Measurements from ENCODE around the gene DGKH. TPM values are rescaled to one million over a fixed set of nuclear protein-coding genes. Genes with fewer than 3 reads are reported as not detected.

The DGKH gene
- total and polyA plus RNA-seq, 9 donors, result 2.1 to 14.1 (median 9.3) TPM

DNA sequence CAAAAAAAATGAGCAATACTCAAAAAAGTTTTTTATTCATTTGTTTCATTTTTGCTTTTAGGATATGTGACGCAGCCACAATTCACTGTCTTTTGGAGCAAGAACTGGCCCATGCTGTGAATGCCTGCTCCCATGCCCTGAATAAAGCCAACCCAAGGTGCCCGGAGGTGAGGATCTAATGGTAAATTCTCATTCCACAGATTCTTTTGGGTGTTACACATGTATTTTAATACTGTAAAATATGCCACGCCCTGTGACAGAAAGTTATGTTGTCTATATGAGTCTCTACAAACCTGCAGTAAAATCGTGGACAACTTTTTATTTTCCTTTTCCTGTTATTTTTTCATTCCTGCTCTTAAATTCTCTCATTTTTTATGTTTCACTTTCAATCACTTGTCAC lies 166.0 kb downstream of the DGKH start:
- TF ChIP-seq, protein P1, sequence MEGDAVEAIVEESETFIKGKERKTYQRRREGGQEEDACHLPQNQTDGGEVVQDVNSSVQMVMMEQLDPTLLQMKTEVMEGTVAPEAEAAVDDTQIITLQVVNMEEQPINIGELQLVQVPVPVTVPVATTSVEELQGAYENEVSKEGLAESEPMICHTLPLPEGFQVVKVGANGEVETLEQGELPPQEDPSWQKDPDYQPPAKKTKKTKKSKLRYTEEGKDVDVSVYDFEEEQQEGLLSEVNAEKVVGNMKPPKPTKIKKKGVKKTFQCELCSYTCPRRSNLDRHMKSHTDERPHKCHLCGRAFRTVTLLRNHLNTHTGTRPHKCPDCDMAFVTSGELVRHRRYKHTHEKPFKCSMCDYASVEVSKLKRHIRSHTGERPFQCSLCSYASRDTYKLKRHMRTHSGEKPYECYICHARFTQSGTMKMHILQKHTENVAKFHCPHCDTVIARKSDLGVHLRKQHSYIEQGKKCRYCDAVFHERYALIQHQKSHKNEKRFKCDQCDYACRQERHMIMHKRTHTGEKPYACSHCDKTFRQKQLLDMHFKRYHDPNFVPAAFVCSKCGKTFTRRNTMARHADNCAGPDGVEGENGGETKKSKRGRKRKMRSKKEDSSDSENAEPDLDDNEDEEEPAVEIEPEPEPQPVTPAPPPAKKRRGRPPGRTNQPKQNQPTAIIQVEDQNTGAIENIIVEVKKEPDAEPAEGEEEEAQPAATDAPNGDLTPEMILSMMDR (IDR thresholded peaks at IDR 0.05), result no peak
- no peak for TF ChIP-seq EP300 (IDR thresholded peaks at IDR 0.05)
- no peak for TF ChIP-seq POLR2A (IDR thresholded peaks at IDR 0.05)
- Histone ChIP-seq H3K9me3 (no peaks in the 10 kb centered on the region), H3K36me3 (no peaks in the 10 kb centered on the region), H3K27ac (no peak overlapping the region), H3K27me3 (no peaks in the 10 kb centered on the region), H3K4me3 (no peak overlapping the region), H3K4me1 (ENCODE audit: insufficient read depth) (no peaks in the 10 kb centered on the region)
- 89 to 95% (median 93%) methylated on average over 4 of the region's 4 CpGs for WGBS, 3 donors
- DNase-seq, result no peak
- intact Hi-C loops (cut with DNase I), result no loop called here

DNA sequence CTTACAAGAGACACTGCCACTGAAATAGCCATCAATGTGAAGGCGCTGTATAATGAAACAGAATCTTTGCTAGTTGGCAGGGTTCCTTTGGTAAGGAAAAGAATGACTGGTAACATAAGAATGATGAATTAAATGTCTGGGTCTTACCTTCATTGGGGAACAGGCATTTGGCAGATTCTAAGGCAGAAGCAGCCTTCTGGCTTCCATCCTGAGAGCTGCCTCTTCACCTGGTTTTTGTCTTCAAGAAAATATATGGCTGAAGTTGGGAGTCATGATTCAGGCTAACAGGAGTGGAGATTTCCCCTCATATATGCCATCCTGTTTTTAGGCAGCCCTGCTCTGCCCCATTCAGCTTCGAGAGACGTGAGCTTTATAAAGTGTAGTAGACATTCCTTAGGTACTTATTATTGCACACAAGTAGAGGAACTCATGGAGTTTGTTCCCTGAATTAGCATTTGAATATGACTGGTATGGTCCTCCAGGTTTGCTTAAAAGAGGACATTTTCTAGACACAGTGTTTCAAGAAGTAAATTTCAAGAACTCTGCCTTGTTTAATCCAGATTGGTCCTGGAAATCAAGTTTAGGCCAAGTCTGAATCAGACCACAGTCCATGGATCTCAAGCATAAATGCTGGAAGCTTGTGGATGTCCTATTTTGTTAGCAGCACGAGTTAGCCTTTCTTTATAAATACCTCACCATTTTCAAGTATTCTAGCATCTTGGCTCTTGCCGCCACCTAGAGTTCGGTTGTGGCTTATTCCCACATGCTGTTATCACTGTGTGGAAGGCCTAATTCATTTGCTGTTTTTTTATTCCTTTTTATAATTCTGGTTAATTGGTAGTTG lies 167.4 kb downstream of the DGKH start:
- no peaks in the 10 kb centered on the region for H3K9me3 ChIP-seq
- TF ChIP-seq EP300 (IDR thresholded peaks at IDR 0.05), result no peak
- TF ChIP-seq POLR2A (IDR thresholded peaks at IDR 0.05), result no peak
- TF ChIP-seq, protein P1 (IDR thresholded peaks at IDR 0.05), result no peak
- intact Hi-C loops (cut with DNase I), result no loop called here
- no peak for DNase-seq
- no peaks in the 10 kb centered on the region for H3K27me3 ChIP-seq
- no peaks in the 10 kb centered on the region for H3K4me1 ChIP-seq (ENCODE audit: insufficient read depth)
- no peaks in the 10 kb centered on the region for H3K36me3 ChIP-seq
- no peak overlapping the region for H3K4me3 ChIP-seq
- no peak overlapping the region for H3K27ac ChIP-seq
- 61 to 65% (median 65%) methylated on average over 6 of the region's 6 CpGs for WGBS, 3 donors

DNA sequence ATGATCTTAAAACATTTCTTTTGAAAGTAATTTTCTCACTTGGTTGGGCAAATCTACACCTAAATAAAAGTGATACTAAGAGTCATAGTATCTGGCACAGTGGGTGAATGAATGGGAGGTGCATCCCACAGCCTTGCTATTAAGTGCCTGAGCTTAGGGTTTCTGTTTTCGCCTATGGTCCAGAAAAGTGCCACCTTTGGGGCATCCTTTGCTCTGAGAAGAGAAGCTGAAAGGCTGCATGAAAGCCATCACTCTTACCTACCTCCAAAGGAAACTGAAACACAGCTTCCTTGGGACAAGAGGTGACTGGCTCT lies 167.9 kb downstream of the DGKH start:
- Histone ChIP-seq H3K27ac (no peak overlapping the region), H3K27me3 (no peaks in the 10 kb centered on the region), H3K4me3 (no peak overlapping the region), H3K4me1 (ENCODE audit: insufficient read depth) (no peaks in the 10 kb centered on the region), H3K36me3 (no peaks in the 10 kb centered on the region), H3K9me3 (no peaks in the 10 kb centered on the region)
- 84 to 93% (median 90%) methylated on average over 1 of the region's 1 CpG for WGBS, 3 donors
- TF ChIP-seq EP300 (IDR thresholded peaks at IDR 0.05) (no peak), POLR2A (IDR thresholded peaks at IDR 0.05) (no peak)
- TF ChIP-seq, protein P1 (IDR thresholded peaks at IDR 0.05), result no peak
- intact Hi-C loops (cut with DNase I), result no loop called here
- no peak for DNase-seq

DNA sequence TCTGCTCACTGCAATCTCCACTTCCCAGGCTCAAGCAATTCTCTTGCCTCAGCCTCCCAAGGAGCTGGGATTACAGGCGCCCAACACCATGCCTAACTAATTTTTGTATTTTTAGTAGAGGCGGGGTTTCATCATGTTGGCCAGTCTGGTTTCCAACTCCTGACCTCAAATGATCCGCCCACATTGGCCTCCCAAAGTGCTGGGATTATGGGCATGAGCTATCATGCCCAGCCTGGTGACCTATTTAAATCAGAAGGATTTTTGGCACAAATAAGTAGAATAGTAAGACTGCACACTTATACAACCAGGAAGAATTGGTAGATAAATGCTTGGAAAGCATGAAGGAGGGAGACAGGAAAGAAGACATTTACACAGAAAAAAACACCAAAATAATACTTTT lies 170.1 kb downstream of the DGKH start:
- DNase-seq, result no peak

DNA sequence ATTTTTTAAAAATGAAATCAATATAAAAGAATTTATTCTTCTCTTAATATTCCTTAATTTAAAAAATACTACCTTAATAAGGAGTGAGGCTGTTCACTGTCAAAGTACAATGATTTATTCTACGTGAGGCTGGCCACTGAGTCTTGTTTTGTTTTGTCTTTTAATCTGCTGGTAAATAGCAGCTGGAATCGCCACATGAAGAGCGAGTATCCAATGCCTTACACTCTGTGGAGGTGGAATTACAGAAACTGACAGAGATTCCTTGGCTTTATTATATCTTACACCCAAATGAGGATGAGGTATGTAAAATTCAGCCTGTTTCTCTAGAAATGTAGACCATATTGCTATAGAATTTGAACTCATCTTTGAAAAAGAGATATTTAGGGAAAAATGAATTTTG lies 170.6 kb downstream of the DGKH start:
- H3K4me1 ChIP-seq (ENCODE audit: insufficient read depth), result no peaks in the 10 kb centered on the region
- DNase-seq, result no peak
- 49 to 73% (median 72%) methylated on average over 3 of the region's 3 CpGs for WGBS, 3 donors
- no peak for TF ChIP-seq EP300 (IDR thresholded peaks at IDR 0.05)
- no peak for TF ChIP-seq POLR2A (IDR thresholded peaks at IDR 0.05)
- TF ChIP-seq, protein P1 (IDR thresholded peaks at IDR 0.05), result no peak
- H3K9me3 ChIP-seq, result no peaks in the 10 kb centered on the region
- intact Hi-C loops (cut with DNase I), result no loop called here
- no peaks in the 10 kb centered on the region for H3K36me3 ChIP-seq
- H3K4me3 ChIP-seq, result no peak overlapping the region
- H3K27me3 ChIP-seq, result no peaks in the 10 kb centered on the region
- H3K27ac ChIP-seq, result no peak overlapping the region

More for the DNA sequence above, 170.1 kb downstream of the DGKH start:
- no peaks in the 10 kb centered on the region for H3K9me3 ChIP-seq
- no peak for TF ChIP-seq POLR2A (IDR thresholded peaks at IDR 0.05)
- intact Hi-C loops (cut with DNase I), result no loop called here
- no peaks in the 10 kb centered on the region for H3K36me3 ChIP-seq
- no peaks in the 10 kb centered on the region for H3K4me1 ChIP-seq (ENCODE audit: insufficient read depth)
- H3K27me3 ChIP-seq, result no peaks in the 10 kb centered on the region
- H3K27ac ChIP-seq, result no peak overlapping the region
- H3K4me3 ChIP-seq, result no peak overlapping the region
- WGBS, 3 donors, result 95 to 98% (median 95%) methylated on average over 3 of the region's 3 CpGs

All from ovary (tissue), 9 donors.